ENCODE measurements around the gene EGLN1. TPM values are rescaled to one million over a fixed set of nuclear protein-coding genes. Genes with fewer than 3 reads are reported as not detected.

Gene EGLN1
- total RNA-seq, 1 donor from 2014 or later: 49.1 TPM

DNA sequence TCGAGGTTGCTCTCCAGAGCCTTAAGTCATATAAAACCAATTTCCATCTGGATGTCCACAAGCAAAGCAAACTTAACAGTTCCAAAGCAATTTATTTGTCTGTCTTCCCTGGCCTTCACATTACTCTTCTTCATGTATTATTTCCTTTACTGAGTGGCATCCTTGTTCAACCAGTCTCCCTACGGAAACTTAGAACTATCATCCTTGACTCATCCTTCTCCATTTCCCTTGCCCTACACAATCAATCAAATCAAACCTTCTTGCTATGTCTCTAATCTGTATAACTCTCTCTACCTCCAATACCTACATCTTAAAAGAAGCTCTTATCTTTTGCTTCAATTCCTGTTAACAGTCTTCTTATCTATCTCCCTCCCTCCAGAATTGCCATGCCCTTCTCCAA is 25.4 kb downstream of the EGLN1 start:
- no peak for DNase-seq (ENCODE audit: low spot score)

DNA sequence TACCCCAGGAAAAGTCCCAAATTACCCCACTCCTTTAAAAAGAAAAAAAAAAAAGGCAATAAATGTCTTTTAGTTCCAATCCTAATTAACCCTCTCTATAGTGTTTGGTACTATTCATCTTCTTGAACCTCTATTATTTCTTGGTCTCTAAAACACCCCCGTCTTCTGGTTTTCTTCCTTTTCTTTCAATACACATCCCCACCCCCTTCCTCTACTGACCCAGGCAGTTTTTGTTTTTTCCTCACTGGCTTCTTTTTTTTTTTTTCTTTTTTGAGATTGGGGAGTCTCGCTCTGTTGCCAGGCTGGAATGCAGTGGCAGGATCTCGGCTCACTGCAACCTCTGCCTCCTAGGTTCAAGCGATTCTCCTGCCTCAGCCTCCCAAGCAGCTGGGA is 26.1 kb downstream of the EGLN1 start:
- no peak for DNase-seq (ENCODE audit: low spot score)

DNA sequence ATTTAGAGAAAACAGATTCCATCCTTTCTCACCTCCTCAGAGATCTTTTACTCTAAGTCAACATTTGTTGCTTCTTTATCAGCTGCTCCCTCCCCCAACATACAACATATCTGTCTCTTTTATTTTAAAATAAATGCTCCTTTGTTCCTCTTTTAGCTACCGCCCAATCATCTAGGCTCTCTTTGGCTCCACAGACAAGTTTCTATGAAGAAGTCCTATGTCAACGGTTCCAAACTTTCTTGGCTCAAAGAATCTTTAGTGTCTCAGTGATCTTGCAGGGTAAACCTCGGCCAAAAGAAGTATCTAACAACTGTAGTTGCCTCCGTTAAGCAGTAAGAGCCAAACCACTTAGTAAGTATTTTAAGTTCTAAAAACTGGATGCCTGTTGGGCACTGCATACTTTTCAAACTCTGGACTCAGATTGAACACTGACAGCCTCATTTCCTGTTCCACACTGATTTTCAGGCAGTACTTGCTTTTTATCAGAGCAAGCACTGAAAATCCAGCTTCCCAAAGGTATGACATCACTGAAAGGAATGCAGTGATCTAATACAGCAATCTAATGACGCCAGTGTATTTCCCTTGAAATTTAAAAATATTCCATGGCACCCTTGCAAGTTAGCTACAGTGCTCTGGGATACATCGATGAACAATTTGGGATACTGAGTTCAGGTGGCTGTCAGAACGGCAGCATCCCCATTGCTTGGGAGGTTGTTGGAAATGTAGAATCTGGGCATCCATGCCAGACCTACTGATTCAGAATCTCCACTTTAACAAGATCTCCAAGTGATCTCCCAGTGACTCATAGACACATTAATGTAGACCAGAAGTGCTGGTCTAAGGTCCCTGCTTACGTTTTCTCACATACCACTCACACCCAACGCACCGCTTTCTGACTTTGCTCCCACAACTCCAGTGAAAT is 26.8 kb downstream of the EGLN1 start:
- no peak for DNase-seq (ENCODE audit: low spot score)

DNA sequence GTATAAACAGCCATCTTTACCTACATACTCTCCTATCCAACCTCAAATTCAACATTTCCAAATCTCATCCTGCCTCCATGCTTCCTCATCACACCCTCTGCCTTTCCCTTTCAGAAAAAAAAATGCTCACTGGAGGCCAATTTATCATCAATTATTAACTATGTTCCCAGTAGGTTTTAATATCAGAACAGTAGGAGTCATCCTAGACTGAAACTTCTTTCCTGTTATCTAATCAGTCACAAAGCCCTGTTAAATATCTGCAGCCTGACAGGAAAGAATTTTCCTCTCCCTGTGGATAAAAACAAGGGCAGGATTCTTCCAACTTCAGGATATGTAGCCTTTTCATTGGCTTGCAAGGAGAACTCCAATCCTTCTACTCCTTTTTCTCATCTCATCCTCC is 28.4 kb downstream of the EGLN1 start:
- DNase-seq (ENCODE audit: low spot score): no peak

DNA sequence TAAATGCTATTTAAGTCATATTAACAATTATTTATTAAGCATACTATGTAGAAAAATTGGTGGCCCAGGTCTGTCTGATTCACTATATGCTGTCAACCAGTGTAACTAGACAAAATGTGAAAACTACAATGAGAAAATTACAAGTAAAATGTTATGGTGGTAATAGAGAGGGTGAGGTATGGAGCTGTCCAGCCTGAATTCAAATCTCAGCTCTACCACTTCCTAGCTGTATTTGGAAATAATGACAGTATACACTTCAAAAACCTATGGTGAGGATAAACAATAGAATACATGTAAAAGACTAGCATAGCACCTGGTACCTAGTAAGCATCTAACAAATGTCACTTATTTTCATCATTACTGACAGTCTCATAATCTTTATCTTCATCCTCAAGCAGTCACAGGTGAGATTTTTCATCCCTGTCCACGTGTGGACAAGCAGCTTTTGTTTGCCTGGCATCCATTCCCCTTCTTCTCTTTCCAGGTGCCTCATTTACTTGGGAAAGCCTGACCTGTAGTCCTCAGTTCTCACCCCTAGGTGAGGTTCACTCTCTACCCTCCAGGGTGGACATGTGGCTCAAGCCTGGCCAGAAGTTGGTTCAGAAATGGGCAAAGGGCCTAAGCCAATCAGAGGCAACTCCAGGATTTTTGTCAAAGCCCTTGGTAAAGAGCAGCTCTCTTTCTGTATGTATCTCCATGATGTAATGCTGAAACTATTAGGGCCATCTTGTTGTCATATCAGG is 29.5 kb downstream of the EGLN1 start:
- no peak for DNase-seq (ENCODE audit: low spot score)

DNA sequence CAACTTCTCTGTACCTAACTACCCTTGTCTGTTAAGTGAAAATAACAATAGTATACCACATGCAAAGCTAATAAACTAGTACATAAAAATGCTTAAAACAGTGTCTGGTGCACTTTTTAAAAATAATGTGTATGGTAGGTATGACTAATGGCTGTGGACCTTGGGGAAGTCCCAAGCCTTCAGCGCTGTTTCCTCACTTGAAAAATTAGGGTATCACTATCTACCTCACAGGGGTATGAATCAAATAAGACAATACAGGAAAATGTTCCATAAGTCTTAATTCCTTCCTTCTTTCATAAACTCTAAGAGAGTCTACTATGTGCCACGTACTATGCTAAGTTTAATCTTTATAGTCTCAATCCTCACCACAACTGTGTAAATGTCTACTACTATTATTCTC is 32.0 kb downstream of the EGLN1 start:
- DNase-seq (ENCODE audit: low spot score): no peak

DNA sequence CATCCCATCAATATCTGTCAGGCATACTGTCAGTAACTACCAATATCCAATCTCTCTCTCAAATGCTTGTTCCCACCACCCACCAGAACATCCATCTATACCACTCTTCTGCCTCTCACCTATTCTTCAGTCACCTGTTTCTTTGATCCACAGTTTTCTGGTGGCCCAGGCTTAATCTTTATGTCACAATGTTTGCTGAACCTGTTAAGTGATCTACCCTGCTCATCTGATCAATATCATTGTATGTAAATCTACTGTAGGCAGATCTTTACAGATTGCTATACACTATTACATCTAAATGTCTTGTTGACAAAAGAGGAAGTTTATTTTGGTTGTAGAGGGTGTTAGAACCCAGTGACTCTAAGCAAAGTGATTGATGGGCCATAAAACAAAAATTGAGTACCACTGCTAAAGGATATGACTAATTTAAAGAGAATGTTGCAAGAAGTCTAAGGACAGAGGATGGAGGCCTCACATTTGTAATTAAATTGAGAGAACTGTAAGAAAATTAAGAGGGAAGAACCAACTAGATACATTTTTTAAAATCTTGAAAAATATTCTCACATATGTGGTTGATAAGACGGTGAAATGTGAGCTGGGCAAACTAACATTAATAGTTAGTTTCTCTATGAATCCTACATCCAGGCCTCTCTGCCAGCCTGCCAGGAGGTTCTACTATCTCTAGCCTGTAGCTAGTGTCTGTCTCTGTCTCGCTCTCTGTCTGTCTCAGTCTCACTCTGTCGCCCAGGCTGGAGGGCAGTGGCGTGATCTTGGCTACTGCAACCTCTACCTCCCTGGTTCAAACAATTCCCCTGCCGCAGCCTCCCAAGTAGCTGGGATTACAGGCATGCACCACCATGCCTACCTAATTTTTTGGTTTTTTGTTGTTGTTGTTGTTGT is 34.1 kb downstream of the EGLN1 start:
- DNase-seq (ENCODE audit: low spot score): no peak

DNA sequence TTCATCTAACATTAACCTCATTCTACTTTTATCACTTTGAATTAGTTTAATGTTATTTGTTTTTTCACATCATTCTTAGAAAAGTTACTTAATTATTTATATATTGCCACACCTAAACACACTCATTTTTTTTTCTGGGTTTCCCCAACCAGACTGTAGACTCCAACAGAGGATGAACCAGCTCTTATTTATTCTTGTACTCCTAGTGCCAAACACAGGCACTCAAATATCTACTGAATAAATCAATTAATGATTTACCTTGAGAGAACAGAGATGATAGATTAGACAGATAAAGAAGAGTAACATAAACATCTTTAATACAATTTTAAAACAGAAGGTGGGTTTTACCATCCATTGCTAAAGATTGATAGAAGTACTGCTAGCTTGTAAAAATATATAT is 35.6 kb downstream of the EGLN1 start:
- DNase-seq (ENCODE audit: low spot score): no peak

DNA sequence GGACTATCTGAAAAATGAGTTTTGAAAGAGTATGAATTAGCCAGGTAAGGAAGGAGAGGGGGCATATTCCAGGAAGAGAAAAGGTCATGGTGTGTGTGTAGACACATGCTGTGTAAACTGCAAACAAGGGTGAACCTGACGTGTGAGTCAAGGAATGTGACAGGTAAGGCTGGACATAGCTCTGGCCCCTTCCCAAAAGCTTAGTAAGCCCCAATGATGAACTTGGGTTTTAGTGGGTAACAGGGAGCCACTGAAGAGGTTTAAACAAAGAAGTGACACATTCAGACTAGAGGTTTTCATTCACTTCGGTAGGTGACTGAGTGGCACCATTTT is 36.7 kb downstream of the EGLN1 start:
- no peak for DNase-seq (ENCODE audit: low spot score)

DNA sequence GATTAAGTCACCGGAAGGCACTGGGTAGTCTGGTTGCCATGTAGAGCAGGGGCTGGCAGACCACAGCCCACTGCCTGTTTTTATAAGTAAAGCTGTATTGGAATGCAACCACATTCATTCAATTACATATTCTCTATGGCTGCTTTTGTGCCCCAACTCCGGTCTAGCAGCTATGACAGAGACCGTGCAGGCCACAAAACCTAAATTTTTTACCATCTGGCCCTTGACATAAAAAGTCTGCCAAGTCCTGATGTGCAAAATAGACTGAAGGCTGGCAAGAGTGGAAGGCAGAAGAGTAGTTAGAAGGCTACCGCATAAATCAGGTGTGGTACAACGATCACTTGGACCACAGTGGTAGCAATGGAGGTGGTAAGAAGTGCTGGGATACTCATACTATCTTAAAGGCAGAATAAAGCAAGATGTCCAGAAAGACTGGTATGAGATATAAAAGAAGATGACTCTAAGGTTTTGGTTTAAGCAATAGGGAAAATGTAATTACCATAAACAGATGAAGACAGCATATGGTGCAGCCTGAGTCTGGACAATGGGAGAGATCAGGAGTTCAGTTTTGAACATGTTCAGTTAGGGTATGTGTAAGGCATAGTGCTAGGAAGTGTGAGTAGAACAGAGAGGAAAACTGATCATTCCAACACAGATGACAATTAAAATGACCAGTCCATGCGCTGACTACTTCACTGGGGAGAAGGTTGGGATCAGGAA is 37.2 kb downstream of the EGLN1 start:
- DNase-seq (ENCODE audit: low spot score): no peak

DNA sequence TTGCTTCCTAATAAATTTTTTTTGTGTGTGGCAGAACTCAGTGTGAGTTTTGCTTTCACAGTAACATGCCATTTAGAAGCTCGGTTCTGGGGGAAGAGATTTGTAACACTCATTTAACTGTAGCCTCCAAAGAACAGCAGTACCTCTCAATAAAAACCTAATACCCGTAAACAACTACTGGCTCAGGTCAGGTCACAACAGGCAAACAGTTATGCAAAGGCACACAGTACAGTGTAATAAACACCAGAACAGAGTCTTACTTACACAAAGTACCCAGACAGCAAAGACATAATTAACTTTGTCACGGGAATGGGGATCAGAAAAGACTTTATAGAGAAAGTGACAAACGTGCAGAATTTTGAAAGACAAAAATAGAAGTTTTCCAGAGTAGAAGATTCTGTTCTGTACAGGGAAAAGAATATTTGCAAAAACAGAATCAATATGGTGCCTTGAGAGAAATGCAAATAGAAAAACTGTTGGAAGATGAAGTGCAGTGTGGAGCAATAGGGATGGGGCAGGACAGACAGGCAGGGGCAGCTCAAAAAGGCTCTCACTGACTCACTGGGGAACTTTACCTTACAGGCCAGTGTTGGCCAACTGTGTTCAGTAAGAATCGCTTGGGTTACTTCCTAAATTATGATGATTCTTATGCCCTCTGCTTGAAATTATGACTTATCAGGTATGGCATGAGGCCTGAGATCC is 38.8 kb downstream of the EGLN1 start:
- DNase-seq (ENCODE audit: low spot score): no peak

DNA sequence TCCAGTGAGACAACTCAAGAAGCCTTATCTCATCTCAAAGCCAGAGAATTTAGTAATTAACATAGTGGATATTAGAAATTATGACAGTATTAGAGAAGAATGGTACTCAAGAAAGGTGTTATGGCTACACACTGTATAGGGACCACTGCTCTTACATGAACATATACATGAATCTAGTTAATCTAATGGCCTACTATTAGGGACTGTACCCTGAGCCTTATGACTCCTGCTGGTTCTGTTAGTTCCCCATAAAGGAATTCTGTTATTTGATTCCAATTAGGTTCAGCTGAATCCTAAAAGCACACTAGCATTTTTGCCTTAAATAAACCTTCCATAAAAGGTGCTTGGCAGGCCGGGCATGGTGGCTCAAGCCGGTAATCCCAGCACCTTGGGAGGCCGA is 39.7 kb downstream of the EGLN1 start:
- DNase-seq (ENCODE audit: low spot score): no peak

DNA sequence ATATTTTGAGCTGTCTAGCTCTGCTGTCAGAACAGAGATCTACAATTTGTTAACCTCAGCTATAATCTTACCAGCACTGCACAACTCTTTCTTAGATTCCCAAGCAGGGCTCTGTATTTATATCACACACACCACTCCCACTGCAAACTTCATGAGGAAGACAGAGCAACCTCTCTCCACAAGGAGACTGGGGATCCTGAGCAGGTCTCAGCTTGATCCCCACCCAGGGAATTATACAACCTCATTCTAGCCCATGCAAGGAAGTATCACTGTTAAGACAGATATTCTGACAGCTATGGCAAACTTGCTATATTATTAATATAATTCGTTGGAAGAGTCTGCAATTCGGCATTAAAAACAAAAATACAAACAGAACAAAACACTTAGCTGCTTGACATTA is 40.4 kb downstream of the EGLN1 start:
- DNase-seq (ENCODE audit: low spot score): no peak

DNA sequence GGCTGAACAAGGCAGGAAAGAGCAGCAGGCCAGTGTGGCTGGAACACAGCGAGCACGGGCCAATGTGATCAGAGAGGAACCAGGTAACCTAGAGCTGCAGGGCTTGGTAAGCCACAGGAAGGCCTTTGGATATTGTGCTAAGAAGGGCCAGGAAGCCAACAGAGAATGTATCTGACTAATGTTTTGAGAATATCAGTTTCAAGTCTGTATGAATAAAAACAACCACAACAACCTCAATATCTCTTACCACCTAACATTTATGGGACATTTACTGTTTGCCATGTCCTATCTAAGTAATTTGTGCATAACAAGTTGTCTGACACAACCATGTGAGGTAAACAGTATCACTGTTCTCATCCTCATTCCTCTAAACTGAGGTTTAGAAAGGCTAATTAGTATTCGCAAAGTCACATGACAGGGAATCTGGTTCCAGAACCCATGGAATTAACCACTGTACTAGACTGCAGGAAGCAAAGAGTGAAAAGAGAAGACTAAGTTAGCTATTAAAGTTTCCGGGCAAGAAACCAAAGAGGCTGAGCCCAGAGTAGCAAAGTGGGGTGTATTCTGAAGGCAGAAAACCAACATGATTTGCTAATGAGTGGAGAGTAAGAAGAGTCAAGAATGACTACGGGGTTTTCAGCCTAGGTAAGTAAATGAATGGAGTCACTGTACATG is 45.1 kb downstream of the EGLN1 start:
- DNase-seq (ENCODE audit: low spot score): no peak

DNA sequence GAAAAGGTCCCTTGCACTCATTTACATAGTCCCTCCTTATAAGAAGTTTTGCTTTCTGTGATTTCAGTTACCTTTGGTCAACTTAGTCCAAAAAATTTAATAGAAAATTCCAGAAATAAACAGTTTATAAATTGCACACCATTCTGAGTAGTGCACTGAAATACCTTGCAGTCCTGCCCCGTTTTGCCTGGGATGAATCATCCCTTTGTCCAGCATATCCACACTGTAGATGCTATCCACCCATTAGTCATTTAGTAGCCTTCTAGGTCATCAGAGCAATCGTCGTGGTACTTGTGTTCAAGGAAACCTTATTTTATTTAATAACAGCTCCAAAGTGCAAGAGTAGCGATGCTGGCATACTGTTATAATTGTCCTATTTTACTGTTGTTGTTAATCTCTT is 46.0 kb downstream of the EGLN1 start:
- no peak for DNase-seq (ENCODE audit: low spot score)

DNA sequence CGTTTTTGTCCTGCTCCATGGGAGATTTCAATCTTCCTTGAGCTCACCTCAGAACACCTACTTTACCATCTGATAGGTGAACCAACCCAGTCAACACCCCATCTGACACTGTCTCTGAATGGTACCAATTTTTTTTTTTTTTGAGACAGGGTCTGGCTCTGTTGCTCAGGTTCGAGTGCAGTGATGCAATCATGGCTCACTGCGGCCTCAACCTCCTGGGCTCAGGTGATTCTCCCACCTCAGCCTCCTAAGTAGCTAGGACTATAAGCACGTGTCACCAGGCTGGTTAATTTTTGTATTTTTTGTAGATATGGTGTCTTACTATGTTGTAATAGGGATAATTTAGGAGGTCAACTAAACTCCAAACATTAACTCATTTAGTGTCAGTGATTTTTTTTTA is 47.7 kb downstream of the EGLN1 start:
- DNase-seq (ENCODE audit: low spot score): no peak

DNA sequence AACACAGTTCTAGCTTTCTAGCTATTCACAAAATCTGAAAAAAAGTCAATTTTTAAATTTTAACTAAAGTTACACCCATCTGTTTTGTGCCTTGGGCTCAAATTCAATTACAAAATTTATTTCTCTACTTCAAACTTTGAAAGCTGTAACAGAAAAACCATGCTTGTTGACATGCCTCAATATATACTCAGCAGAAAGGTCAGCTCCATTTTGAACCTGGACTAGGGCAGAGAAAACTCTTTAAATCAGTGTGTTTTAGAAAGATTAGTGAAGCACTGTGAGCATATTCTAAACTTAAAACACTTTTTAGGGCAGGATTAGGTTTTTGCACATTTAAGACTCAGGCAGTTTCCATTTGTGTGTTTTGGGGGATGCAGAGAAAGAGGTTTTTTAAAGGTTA is 49.6 kb downstream of the EGLN1 start:
- DNase-seq (ENCODE audit: low spot score): no peak

DNA sequence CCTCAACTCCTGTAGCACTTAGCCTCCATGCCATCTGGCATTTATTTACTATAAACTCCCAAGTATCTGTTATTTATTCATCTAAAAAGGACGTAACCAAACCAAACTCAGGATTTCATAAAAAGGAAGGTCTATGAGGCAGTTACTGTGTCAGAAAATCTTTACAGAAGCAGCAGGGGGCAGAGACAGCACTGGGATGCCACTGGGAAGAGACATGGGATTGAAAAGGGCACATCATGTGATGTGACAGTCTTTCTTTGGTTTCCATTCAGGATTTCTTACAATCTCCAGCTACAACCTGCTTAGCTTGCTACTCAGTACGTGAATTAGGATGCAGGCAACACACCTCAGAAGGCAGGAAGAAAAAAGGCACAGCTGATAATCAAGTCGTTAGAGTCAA is 52.8 kb downstream of the EGLN1 start:
- DNase-seq (ENCODE audit: low spot score): no peak

DNA sequence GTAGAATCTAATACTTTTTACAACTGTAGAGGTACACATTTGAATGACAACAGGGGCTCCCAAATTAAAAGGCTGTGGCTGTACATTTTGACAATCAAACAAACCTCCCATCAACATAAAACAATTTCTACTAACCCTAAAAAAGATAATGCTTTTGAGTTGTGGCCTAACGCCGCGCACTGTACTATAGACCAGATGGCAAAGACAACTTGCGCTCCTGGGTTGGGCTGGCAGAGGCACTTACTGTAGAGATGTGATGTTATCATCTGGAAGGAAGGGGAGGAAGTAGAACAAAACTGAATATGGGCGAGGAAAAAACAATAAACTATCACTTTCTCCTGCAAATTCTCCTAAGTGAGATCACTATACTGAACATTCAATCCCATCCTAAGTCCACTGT is 57.9 kb downstream of the EGLN1 start:
- DNase-seq (ENCODE audit: low spot score): no peak

DNA sequence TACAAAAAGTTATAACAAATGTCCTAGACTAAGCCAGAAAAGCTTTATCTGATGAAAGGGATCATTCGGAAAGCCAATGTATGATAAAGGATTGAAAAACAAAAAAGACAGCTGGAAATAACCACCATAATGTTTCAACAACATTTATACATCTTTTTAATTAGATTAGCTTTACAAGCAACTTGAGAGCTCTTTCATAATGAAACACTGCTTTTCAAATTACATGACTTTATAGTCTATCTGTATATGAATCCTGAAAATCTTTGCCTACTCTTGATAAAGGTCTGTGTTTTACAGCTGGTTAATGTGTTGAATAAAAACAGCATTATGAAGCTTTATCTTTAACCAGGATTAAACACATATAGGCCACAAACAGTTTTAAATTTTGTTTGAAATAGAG is 58.5 kb downstream of the EGLN1 start:
- no peak for DNase-seq (ENCODE audit: low spot score)

DNA sequence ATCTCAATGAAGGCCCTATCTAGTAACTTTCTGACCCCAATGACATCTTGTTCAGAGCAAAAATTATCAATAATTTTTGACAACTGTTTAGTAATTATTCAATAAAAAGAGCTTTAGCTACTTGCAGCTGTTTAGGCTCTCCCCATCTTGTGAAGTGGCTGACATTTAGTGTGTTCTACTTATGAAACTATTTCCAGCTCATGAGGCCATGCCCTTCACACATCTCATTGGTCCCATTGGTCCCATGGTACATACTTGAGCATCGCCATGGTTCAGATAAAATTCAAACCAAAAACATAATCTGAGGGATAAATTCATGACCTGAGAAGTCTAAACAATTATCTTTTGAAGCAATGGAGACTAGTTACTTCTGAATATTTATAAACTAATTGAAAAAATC is 59.8 kb downstream of the EGLN1 start:
- DNase-seq (ENCODE audit: low spot score): no peak

Data from mucosa of gallbladder (tissue), 1 donor.